HG03342 (cell line): ENCODE data around the gene G3BP2.
A peak's percentile ranks its signal among the peaks of the same experiment; 100 is the strongest.
"Not testable (repeated sequence)": the region's sequence is repeated elsewhere in the genome, so short reads cannot be mapped to it uniquely, and the experiment has no call there.

Source experiments
- ATAC-seq: cut with Tn5 transposase; IDR thresholded peaks from one replicate; pipeline ENCODE4 v1.9.1; 2021; ENCODE audit warnings: mild to moderate bottlenecking, moderate library complexity; ENCODE audit not compliant: unreplicated experiment

G3BP2 gene

GRCh38 chr4:75673027-75673958, at the start of gene G3BP2:
G3BP2 (minus strand) TSS chr4:75673411; CDS start chr4:75662025, 11,386 bp downstream.
- ATAC-seq: peak; percentile 93

DNA sequence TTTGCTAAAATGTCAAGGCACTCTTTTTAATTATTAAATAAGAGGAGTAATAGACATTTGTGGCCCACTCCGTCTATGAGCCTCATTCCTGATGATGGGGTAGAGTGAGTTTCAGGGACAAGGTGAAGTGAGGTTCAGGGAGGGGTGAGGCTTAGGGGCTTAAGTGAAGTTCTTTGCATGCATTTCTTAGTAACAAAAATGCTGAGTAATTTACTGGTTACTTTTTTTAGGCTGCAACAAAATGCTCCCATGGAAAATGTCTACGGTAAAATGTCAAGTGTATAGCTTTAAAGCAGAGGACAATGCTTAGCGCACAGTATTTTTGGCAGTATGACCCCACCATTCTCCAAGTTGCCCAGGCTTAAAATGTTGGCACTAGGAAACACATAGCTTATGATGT, 49.2 kb upstream of the G3BP2 start:
- no peak for ATAC-seq

DNA sequence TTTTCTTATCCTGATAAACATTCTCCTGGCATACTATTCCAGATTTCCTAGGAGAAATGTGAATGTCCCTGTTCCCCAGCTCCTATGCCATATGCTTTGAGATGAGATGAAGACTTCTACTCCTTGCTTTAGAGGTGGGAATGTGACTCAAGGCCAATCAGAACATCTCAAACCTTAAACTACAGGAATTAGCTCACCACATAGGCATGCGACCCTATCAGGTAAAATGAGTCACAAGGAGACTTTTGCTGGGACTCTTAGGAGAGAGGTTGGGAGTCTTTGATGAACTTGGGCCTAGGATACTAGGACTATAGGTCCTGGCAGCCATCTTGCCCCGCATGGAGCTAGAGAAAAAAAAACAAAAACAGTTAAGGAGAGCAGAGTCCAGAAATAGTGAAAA, 45.3 kb upstream of the G3BP2 start:
- ATAC-seq: no peak

- no peak for ATAC-seq
Measured at GRCh38 chr4:75717408-75717807, 44.2 kb upstream of the G3BP2 start.

- not testable (repeated sequence) for ATAC-seq
Measured at GRCh38 chr4:75716054-75716453, 42.8 kb upstream of the G3BP2 start.

GRCh38 chr4:75715105-75715799, 42.0 kb upstream of the G3BP2 start:
- no peak for ATAC-seq

GRCh38 chr4:75714704-75715103, 41.5 kb upstream of the G3BP2 start:
- no peak for ATAC-seq

DNA sequence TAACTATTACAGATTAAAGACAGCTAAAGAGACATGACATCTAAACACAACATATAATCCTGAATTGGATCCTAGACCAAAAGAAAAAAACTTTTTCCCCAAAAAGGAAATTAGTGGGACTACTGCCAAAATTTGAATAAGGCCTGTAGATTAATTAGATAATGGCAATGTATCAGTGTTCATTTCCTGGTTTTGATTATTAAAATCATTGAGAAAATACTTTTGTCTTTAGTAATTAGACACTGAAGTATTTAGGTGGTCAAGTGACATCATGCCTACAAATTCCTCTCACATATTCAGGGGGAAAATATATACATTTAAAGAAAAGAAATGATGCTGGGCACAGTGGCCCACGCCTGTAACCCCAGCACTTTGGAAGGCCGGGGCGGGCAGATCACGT, 40.8 kb upstream of the G3BP2 start:
- ATAC-seq: no peak

GRCh38 chr4:75710246-75710645, 37.0 kb upstream of the G3BP2 start:
- no peak for ATAC-seq

DNA sequence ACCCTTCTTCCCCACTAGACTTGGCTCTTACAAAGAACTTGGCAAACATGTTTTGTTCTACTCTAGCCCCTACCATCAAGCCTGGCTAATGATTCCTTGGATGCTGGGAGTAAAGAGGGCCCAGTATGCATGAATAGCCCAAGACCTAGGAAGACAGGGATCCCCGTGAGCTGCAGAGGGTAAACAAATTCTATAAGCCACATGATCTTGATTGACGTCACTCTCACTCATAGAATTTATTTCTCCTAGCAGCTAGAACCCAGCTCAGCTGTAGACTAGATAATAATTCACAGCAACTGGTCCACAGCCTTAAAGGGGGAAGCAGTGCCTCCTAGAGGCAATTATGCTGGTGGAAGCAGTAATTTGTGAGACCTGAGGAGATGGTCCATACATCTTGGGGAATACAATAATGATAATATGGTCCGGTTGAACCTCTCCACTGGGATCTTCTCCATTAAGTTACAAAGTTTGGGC, 35.0 kb upstream of the G3BP2 start:
- peak; percentile 81 for ATAC-seq

GRCh38 chr4:75705198-75705977, 32.2 kb upstream of the G3BP2 start:
- ATAC-seq: no peak

- ATAC-seq: no peak
Measured at GRCh38 chr4:75702919-75703411, 29.8 kb upstream of the G3BP2 start.

DNA sequence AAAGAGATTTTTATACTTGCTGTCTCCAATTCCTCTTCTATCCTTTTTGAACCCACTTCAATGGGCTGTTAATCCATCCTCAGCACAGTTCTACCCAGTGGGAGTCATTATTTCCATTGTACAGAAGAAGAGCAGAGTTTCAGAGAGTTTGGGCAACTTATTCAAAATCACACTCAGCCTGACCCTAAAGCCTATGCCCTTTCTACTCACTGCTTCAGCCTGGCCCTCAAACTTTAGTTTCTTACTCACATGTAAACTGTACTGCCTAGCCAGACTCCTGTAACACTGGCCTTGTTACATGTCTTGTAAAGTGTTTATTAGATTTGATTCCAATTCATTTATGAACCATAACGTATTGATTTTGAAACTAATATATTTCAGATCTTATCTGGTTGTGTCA, 26.1 kb upstream of the G3BP2 start:
- no peak for ATAC-seq

GRCh38 chr4:75698963-75699228, 25.7 kb upstream of the G3BP2 start:
- ATAC-seq: peak; percentile 29

DNA sequence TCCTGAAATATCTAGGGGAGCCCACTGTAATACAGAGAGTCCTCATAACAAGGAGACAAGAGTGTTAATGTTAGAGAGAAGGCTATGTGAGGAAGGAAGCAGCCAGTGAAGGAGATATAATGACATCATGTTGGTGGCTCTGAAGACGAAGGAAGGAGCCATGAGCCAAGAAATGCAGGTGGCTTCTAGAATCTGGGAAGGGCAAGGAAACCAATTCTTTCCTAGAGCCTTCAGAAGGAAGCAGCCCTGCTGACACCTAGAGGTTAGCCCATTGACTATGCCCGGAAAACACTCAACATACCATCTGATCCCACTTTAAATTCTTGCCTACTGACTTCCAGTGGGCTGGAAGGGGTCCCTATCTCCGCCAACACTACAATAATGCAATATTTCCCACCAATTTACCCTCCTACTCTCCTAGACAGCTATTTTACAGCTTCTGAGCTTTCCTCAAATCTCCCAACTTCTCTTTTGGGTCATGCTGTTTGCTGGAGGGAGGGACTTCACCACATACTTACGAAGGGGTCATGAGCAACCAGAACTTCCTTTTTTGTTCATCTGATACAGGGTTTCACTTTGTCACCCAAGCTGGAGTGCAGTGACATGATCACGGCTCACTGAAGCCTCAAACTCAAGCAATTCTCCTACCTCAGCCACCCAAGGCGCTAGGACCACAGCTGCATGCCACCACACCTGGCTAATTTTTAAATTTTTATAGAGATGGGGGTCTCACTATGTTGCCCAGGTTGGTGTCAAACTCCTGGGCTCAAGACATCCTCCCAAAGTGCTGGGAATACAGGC, 25.2 kb upstream of the G3BP2 start:
- peak; percentile 94 for ATAC-seq

GRCh38 chr4:75696581-75696980, 23.4 kb upstream of the G3BP2 start:
- ATAC-seq: no peak

- peak; percentile 32 for ATAC-seq
Measured at GRCh38 chr4:75696071-75696470, 22.9 kb upstream of the G3BP2 start.

DNA sequence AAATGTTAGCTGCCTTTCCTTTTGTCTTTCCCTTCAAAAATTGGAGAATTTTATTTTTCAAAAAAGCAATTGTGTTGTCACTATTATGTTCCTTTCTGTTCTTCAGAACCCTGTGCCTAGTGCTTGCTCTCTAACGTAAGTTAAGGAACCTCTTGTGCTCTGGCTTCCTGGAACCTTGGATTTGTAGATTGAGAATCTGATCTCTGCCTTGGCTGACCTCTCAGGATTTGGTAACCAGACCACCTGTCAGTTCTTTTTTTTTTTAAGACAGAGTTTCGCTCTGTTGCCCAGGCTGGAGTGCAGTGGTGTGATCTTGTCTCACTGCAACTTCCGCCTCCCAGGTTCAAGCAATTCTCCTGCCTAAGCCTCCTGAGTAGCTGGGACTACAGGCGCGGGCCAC, 18.9 kb upstream of the G3BP2 start:
- ATAC-seq: not testable (repeated sequence)

GRCh38 chr4:75687125-75687524, 13.9 kb upstream of the G3BP2 start:
- not testable (repeated sequence) for ATAC-seq

GRCh38 chr4:75686346-75686745, 13.1 kb upstream of the G3BP2 start:
- no peak for ATAC-seq
